ENCODE measurements around the gene CLCN5.

Gene CLCN5

GRCh38 chrX:50106051-50106675 is 183.8 kb downstream of the CLCN5 start:
- no peak for DNase-seq (ENCODE audit: low read depth)
- H3K4me3 ChIP-seq (ENCODE audit: low read depth, low read length) = no peak overlapping the region
- in situ Hi-C loops (cut with HindIII; ENCODE audit: low sequenced_read_pairs) = no loop called here
- no peak for TF ChIP-seq CTCF (IDR thresholded peaks at IDR 0.05; ENCODE audit: low read depth, low read length, missing control alignments)

GRCh38 chrX:50107470-50107869 is 185.1 kb downstream of the CLCN5 start:
- H3K4me3 ChIP-seq (ENCODE audit: low read depth, low read length) = no peak overlapping the region
- in situ Hi-C loops (cut with HindIII; ENCODE audit: low sequenced_read_pairs) = no loop called here
- no peak for DNase-seq (ENCODE audit: low read depth)
- TF ChIP-seq CTCF (IDR thresholded peaks at IDR 0.05; ENCODE audit: low read depth, low read length, missing control alignments) = no peak

- no peak for DNase-seq (ENCODE audit: low read depth)
- H3K4me3 ChIP-seq (ENCODE audit: low read depth, low read length) = no peak overlapping the region
- no peak for TF ChIP-seq CTCF (IDR thresholded peaks at IDR 0.05; ENCODE audit: low read depth, low read length, missing control alignments)
- in situ Hi-C loops (cut with HindIII; ENCODE audit: low sequenced_read_pairs) = no loop called here
Observed at GRCh38 chrX:50108264-50108663, 185.9 kb downstream of the CLCN5 start.

- in situ Hi-C loops (cut with HindIII; ENCODE audit: low sequenced_read_pairs) = no loop called here
- no peak for TF ChIP-seq CTCF (IDR thresholded peaks at IDR 0.05; ENCODE audit: low read depth, low read length, missing control alignments)
Observed at GRCh38 chrX:50111742-50112141, 189.3 kb downstream of the CLCN5 start.

GRCh38 chrX:50114113-50114512 is 191.7 kb downstream of the CLCN5 start:
- no peak overlapping the region for H3K4me3 ChIP-seq (ENCODE audit: low read depth, low read length)
- TF ChIP-seq CTCF (IDR thresholded peaks at IDR 0.05; ENCODE audit: low read depth, low read length, missing control alignments) = no peak
- in situ Hi-C loops (cut with HindIII; ENCODE audit: low sequenced_read_pairs) = no loop called here
- DNase-seq (ENCODE audit: low read depth) = no peak

More at GRCh38 chrX:50111742-50112141, 189.3 kb downstream of the CLCN5 start:
- H3K4me3 ChIP-seq (ENCODE audit: low read depth, low read length) = no peak overlapping the region
- DNase-seq (ENCODE audit: low read depth) = no peak

GRCh38 chrX:50115973-50116372 is 193.6 kb downstream of the CLCN5 start:
- TF ChIP-seq CTCF (IDR thresholded peaks at IDR 0.05; ENCODE audit: low read depth, low read length, missing control alignments) = no peak
- DNase-seq (ENCODE audit: low read depth) = no peak
- in situ Hi-C loops (cut with HindIII; ENCODE audit: low sequenced_read_pairs) = no loop called here
- no peak overlapping the region for H3K4me3 ChIP-seq (ENCODE audit: low read depth, low read length)

All from astrocyte of the cerebellum (primary cell).